SW480 (cell line): Measurements from ENCODE around the gene PDHX.
"Not testable (repeated sequence)": the region's sequence is repeated elsewhere in the genome, so short reads cannot be mapped to it uniquely, and the experiment has no call there.

ENCODE experiments used
- DNase-seq: peaks from one replicate; pipeline ENCODE4 v3.0.0-alpha.2; 2016; ENCODE audit warnings: low spot score

PDHX gene

DNA sequence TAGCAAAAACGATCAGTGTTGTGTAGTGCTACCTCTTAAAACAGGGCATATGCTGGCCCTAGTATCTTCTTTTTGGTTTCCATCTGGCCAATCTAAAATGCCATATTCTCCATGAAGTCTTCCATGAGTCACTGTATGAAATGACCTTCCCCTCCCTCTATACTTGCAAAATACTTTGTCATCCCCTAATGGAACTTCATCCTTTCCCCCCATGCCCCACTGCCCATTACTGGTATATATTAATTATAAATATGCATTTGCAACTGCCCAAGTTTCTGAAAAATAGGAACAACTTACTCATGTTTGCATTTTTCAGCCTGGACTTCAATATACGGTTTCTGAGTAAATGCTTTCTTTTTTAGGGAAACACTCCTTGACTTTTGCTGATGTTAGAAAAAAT lies 4.7 kb upstream of the PDHX start:
- no peak for DNase-seq

DNA sequence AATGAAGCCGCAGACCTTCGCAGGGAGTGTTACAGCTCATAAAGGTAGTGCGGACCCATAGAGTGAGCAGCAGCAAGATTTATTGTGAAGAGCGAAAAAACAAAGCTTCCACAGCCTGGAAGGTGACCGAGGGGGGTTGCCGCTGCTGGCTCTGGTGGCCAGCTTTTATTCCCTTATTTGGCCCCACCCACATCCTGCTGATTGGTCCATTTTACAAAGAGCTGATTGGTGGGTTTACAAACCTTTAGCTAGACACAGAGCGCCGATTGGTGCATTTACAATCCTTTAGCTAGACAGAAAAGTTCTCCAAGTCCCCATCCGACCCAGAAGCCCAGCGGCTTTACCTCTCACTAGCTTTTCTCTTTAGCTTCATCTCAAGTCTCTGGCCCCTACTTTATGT lies 2.9 kb upstream of the PDHX start:
- DNase-seq, result not testable (repeated sequence)

DNA sequence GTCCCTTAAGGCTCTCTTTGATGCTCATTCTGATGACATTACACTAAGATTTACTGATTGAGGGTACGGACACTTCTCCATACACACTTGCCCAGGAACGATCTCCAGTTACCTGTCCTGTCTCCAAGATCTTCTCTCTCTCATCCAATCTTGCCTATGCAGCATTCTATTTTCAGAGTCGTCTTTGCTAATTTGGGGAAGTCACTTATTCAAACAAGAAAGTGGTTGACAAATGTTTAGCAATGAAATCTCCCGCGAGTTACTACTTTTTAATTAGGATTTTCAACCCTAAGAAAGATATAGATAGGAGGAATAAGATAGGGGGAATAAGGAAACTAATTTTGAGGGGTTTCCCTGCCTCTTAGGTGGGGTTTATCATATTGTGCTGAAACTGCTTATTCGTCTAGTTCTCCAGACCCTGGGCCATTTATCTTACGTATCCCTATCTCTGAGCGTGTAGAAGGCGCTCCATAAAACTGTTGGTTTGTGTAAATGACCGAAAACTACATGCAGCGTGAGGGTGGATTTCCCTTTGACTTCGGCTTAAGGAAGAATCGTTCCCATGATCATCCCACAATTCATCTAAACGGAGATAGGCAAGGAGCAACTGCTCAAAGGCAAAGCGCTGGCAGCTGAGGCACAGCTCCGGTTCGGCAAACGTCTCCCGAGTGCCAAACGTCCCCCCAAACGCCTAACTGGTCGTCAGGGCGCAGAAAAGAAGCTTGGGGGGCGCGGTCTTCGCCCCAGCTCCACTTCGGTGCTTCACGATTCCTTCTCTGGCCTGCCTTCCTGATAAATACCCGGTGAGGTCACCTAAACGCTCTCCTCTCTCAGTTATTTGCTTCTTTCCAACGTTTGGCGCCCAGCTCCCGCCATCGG lies 1.0 kb upstream of the PDHX start:
- no peak for DNase-seq

DNA sequence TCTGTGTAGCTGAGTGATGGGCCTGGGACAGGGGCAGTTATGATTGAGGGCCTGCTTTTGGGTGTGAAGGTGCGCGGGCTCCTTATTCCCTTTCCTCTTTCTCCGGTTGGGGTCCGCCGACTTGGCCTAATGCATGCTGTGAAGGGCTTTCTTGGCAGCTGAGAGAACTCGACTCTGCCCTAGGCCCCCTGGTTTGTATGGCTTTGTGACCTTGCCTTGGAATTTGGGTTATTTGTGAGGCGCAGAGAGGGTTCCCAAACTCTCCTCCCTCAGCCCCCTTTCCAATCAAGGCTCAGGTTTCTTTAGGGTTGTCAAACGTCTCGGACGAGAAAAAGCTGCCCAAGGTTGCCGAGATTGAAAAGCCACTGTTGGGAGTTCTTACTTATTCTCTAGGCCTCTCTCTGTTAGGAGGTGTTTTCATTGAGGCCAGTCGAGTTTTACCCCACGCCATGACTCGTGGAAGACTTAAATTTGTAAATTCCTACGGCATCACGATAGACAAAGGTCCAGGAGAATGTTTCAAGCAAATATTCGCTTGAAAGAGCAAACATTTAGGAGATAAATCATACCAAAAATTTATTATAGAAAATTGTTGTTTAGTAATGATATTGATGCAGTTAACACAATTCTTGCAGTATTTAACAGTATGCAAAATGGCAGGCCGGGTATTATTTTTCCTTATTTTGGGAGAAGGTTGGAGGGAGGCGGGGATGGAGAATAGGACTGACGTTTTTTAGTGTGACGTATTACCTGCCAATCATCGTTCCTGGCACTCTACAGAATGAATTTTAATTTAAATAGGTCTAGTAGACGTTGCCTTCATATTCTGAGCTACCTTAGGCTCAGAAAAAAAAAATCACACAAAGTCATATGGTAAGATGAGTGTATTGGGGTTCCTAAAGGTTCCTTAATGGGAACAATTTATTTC lies 689 bp downstream of the PDHX start:
- DNase-seq, result peak; percentile 28

DNA sequence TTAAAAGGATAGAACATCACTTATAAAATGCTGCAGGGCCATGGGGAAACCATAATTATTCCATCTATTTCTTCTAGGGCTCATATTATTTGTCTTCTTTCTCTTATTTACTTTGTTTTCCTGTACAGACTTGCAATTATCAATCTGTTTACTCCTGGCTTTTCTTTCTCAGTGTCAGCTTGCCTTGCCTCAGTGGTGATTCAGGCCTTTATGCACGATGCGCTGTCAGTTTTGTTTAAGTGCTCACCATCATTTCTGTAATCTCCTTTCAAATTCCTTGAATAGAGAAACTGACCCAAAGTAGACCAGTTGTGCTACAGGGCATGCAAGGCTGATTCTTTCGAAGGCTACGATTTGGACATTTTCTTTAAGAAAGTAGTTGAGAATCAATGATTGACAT lies 4.7 kb downstream of the PDHX start:
- DNase-seq, result no peak

DNA sequence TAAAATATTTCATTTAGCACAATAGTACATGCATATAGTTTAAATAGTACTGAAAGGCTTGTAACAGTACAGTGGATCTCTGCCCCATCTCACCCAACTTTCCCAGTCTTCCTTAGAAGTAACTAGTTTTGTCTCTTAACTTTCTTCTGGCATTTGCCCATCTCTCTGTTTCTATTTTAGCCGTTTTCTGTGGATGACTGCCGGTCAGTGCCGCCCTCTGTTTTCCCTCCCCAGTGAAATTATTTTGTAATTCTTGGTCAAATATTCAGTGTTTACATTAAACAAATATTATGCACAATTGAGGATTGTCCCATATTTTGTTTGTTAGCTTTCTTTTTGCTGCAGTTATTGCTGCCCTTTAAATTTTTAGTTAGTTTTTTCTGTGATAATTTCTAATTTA lies 8.3 kb downstream of the PDHX start:
- no peak for DNase-seq

DNA sequence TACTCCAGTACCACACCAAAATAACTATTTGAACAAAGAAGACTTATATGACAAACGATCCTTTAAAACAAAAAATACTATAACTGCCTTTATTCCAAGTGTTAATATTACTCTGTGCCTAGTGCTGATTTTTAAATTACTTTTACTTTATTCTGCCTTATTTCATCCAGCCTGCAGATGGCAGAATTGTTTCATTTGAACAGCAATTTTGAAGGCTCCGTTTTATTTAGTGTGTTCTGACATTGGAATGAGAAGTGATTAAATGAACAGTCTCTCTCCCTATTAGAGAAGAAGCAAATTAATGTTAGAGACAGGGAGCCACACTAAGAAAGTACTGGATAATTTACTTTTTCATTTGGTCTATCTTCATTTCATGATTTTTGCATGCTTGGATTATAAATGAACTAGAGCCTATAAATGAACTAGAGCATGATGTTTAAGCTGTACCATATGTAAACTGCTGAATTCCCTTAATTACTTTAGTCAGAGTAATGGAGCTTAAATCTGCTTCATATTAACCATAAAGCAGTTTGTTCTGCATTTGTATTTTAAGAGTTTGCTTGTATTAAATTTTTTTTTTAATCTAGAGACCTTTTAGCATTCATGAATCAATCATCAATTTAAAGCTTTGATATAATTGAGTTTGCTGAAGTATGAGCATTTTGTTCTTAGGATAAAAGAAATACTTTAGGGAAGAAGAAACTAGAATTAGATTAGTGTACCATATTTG lies 9.8 kb downstream of the PDHX start:
- peak; percentile 65 for DNase-seq

DNA sequence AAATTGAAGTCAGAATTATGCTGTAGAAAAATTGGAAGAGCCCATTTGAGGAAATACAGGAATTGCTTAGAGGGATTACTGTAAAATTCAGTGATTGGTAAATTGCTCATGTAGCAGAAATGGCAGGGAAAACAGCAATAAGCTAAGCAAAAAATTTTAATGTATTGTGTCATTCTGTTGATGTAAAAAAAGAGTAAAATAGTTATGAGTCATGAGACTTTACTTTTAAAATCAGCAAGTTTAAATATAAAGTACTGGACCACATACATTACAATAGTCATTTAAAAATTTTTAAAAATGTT lies 10.4 kb downstream of the PDHX start:
- no peak for DNase-seq

DNA sequence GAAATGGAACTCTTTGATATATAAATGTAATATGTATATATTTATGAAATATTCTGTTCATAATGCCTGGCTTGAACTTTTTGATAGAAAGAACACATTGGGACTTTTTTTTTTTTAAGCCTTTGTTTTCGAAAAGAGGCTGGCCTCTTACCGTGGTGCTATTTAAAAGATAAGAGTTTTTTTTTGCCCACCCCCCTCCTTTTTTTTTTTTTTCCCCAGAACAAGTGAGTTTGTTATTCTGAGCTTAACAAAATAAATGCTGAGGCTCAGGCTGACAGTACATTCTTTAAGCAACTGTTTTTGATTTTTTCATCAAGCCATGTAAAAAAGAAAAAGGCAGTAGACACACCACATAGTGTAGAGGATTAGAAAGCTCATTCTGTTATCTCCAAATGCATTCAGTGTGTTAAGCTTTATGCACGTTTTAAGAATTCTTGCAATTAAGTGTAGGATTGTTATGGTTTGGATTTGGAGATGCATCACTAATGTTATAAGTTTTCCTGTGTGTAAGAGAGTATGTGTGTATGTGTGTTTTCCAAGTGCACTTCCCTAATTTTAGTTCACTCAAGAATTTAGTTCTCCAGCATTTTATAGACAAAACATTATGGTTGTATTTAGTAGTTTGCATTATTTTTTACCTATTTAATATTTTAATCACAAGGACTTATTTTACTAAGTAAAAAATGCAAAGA lies 12.0 kb downstream of the PDHX start:
- no peak for DNase-seq

DNA sequence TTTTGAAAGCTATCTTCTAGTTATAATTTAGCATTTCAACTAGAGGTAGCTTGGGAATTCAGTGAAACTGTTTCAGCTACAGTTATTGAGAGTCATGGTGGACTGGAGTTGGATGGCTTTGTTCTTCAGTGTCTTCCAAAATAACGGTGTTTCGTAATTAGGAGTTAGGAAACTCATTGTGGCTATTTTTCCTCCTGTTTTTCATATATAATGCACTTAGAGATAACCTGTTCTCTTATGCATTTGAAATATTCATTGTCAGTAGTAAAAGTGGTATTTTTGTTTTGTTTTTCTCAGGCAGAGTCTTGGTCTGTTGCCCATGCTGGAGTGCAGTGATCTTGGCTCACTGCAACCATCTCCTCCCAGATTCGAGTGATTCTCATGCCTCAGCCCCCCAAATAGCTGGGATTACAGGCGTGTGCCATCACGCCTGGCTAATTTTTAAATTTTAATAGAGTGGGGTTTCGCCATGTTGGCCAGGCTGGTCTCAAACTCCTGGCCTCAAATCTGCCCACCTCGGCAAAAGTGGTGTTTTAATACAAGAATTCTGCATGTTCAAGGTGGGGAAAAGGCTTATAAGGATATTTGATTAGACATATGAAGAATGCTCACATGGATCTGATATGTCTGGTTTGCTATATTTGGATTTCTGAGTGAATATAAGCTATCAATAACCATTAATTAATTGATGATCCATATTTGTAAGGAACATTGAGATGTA lies 12.7 kb downstream of the PDHX start:
- DNase-seq, result no peak

DNA sequence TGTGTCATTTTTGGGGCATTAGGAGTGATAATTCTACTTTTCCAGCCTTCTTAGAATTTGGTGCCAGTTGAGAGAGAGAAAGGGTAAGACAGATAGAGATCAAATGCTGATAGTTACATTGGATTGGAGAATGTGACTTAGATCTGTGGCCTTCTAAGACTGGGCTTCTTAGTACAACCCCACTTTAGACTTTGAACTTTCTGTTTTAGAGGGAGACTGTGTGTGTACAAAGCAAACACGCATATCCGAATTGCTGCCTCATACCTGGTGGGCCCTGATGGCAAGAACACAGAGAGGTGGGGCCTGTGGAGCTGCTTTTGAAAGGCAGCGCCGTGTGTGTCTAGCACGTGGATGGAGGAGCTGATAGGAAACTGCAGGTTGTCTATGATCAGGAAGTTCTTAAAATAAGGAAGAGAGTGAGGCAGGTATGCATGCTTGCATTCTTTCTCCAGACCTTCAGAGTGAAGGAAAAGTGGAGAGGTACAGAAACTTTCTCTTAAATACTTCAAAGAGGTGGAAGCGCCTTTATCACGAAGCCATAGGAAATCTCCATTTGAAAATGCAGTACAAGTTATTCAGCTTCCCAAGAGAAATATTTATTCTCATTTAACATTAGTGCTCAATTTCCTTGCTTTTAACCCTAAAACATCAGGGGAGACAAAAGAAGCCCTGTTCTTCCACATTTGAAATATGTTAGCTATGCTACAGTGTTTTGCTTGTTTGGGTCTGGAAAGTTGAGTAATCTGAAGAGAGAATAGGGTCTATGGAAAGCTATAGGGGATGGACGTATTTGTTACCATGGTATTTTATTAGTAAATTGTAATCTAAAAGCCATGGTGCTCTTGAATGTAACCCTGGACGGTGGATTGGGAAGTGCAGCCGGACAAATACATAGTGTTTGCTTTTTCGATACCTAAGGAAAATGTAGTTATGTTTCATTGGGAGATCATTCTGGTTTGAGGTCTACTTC lies 13.7 kb downstream of the PDHX start:
- DNase-seq, result peak; percentile 77

DNA sequence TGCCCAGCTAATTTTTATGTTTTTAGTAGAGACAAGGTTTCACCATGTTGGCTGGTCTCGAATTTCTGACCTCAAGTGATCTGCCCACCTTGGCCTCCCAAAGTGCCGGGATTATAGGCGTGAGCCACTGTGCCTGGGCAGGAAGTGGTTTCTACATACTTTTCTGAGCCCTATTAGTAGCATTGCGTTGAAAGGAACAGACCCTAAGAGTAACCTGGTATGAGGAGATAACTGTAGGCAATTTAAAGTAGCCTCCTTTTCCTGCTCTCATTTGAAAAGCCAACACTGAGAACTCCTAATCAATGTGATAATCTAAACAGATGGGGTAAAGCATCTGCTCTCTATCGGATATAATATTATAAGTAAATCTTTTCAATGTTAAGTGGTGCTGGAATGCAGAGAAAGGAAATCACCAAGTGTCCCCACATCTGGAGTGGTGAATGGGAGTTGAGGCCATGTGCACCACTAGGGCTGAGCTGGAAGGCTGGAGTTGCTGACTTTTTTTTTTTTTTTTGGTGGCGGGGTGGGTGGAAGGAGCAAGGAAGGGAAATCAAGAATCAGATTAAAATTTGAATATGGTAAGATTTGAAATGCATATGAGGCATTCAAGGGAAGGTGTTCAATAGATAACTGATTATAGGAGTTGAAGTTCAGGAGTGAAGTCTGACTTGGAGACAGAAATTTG lies 20.7 kb downstream of the PDHX start:
- DNase-seq, result no peak

DNA sequence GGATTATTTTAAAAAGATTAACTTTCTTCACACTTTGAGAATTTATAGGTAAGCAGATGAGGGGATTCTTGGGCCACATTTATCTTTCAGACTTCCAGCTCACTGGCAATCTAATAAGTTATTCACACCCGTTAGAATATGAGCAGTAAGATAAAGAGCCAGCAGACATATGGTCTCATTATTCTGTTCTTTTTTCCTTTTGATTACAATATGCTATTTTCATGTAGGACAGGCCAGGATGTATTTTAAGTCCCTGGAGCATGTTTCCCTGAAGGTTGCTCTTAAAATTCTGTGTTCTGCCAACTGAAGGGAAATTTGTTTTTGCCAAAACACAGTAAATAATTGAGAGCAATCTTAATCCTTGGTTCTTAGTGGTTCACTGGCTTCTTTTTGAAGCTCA lies 22.2 kb downstream of the PDHX start:
- no peak for DNase-seq

DNA sequence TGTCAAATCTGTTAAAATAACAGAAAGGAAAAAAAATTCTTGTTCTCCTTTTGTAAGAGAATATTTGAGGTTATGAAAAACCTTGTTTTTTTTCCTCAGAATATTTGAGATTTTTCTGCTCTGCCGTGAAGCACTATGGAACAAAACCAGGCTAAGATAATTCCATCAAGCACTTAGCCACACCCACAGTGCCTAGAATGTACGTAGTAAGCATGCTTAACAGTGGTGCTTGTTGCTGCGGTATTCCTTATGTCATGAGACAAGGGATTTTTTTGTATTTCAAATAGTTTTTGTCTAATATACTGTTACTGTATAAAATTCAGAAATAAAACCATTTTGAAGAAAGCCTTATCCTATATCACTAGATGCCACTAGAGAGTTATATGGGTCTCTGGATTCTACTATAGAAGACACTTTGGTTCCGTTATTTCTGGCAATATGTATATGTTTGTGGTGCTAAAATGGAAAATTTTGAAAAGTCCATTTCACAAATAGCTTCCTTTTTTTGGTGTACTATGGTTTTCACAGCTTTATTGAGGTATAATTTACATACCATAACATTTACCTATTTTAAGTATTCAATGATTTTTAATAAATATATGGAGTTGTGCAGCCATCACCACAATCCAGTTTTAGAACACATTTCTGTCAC lies 23.7 kb downstream of the PDHX start:
- DNase-seq, result no peak

DNA sequence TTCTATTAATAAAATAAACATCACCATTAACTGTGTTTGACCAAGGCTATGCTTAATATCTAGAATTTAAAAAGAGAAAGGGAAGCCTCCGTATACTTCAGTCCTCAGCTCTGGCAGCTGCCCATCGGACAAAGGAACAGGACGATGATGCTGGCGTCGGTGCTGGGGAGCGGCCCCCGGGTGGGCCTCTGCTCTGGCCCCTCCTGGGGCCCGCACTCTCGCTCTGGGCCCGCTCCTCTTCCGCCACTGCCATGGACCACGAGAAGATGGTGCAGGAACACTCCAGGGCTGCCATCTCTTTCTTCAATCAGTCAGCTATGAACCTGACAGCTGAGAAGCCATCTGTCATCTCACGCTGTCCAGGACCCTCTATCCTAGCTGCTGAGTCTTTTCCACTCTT lies 25.3 kb downstream of the PDHX start:
- DNase-seq, result no peak

DNA sequence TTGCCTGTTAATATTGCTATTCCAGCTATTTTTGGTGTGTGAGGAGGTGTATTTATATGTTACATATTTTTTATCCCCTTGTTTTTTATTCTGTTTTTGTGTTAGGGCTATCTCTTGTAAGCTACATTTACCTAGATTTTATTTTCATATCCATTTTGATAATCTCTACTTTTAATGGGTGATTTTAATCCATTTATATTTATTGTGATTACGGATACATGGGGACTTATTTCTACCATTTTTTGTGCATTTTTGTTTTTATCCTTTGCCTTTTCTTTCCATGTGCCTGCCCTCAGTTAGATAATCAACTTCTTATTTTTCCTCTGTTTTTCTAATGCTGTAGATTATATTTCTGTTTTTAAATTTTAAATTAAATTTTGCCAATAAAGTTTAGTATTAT lies 28.3 kb downstream of the PDHX start:
- DNase-seq, result no peak

DNA sequence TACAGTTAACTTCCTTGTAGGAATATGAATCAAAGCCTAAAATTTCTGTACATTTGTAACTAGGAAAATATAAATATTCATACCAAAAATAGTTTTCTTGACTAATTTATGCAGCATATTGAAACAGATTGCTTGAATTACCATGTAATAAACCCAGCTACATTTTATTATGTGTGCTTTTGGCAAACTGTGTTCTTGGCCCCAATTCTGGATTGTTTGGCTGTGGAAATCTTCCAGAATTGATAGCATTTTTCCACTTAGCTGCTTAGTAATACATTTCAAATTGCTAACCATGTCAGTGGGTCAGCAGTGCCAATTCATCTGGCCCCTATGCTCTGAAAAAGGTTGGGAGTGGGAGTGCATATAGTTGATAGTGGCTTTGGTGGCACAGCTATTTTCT lies 32.3 kb downstream of the PDHX start:
- no peak for DNase-seq

DNA sequence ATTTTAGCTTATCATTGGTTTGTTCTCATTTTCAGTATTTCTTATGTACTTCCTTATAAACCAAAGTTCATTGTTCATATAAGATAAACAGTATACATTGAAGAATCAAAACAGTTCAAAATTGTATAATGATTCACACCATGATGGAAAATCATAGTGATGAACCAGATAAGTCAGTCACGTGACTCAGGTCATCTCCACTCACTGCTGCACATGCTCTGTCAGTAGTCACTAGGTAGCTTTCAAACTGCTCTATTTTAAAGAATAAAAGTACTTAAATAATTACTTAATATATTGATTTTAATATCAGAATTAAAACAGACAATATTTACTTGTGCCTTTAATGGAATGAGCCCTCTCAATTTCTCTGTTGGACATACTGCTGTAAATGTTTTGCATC lies 37.5 kb downstream of the PDHX start:
- DNase-seq, result no peak

DNA sequence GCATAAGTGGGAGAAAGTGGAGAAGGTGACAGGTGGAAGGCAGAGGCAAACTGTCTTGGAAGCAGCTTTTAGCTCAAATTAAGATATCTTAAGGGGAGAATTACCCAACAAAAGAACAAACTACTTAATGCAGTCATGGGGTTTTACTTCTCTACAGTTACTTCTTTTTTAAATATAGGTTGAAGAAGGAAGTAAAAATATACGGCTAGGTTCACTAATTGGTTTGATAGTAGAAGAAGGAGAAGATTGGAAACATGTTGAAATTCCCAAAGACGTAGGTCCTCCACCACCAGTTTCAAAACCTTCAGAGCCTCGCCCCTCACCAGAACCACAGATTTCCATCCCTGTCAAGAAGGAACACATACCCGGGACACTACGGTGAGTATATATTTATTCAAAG lies 40.8 kb downstream of the PDHX start:
- no peak for DNase-seq
